CMK (cell line): ENCODE results near the gene SMIM44.
"Not testable (repeated sequence)": the region's sequence is repeated elsewhere in the genome, so short reads cannot be mapped to it uniquely, and the experiment has no call there.

Experiments used
- DNase-seq: peaks from one replicate; pipeline ENCODE4 v3.0.0-alpha.2; 2010; ENCODE audit warnings: low read depth

Gene SMIM44

GRCh38 chr19:3457528-3458228 lies 25.6 kb downstream of the SMIM44 start:
- no peak for DNase-seq

- no peak for DNase-seq
These were observed 26.2 kb downstream of the SMIM44 start for GRCh38 chr19:3456925-3457527.

GRCh38 chr19:3455960-3456601 lies 27.2 kb downstream of the SMIM44 start:
- DNase-seq = no peak

GRCh38 chr19:3455393-3455955 lies 27.8 kb downstream of the SMIM44 start:
- no peak for DNase-seq

- DNase-seq = no peak
These were observed 28.4 kb downstream of the SMIM44 start for GRCh38 chr19:3454656-3455392.

GRCh38 chr19:3453840-3454239 lies 29.4 kb downstream of the SMIM44 start:
- no peak for DNase-seq

GRCh38 chr19:3452942-3453214 lies 30.4 kb downstream of the SMIM44 start:
- not testable (repeated sequence) for DNase-seq

- no peak for DNase-seq
These were observed 30.9 kb downstream of the SMIM44 start for GRCh38 chr19:3452171-3452941.

GRCh38 chr19:3451451-3451866 lies 31.8 kb downstream of the SMIM44 start:
- no peak for DNase-seq

GRCh38 chr19:3450796-3451411 lies 32.3 kb downstream of the SMIM44 start:
- DNase-seq = no peak

- DNase-seq = no peak
These were observed 34.5 kb downstream of the SMIM44 start for GRCh38 chr19:3448616-3449334.

GRCh38 chr19:3446657-3447056 lies 36.6 kb downstream of the SMIM44 start:
- not testable (repeated sequence) for DNase-seq

- no peak for DNase-seq
These were observed 38.5 kb downstream of the SMIM44 start for GRCh38 chr19:3444695-3445234.

- no peak for DNase-seq
These were observed 39.2 kb downstream of the SMIM44 start for GRCh38 chr19:3443840-3444694.

- no peak for DNase-seq
These were observed 40.7 kb downstream of the SMIM44 start for GRCh38 chr19:3442487-3443071.

- no peak for DNase-seq
These were observed 41.3 kb downstream of the SMIM44 start for GRCh38 chr19:3441986-3442329.

- DNase-seq = no peak
These were observed 41.9 kb downstream of the SMIM44 start for GRCh38 chr19:3441089-3441985.

GRCh38 chr19:3440082-3440481 lies 43.2 kb downstream of the SMIM44 start:
- DNase-seq = no peak
